Colonic mucosa (tissue), 4 donors: ENCODE data around the gene TNFSF12. TPM values are rescaled to one million over a fixed set of nuclear protein-coding genes. Genes with fewer than 3 reads are reported as not detected.

Experiments used
- DNase-seq: peaks from one replicate; pipeline ENCODE4 v3.0.0-alpha.2; 2020
- H3K27ac ChIP-seq: fragments of 200-600 bp; one replicate; pipeline ENCODE4 v1.8.0; 2021
- H3K27me3 ChIP-seq: fragments of 200-600 bp; one replicate; pipeline ENCODE4 v1.8.0; 2021
- H3K36me3 ChIP-seq: fragments of 200-600 bp; one replicate; pipeline ENCODE4 v1.8.0; 2021
- H3K4me1 ChIP-seq: fragments of 200-600 bp; one replicate; pipeline ENCODE4 v1.8.0; 2021; ENCODE audit warnings: mild to moderate bottlenecking
- H3K4me3 ChIP-seq: fragments of 200-600 bp; one replicate; pipeline ENCODE4 v1.8.0; 2021
- H3K9ac ChIP-seq, 2 donors: one replicate each; pipeline ENCODE4 v1.7.0; 2013; ENCODE audit warnings: control low read depth in 2 of 2, low read depth in 2 of 2, low read length in 2 of 2
- H3K9me3 ChIP-seq: fragments of 200-600 bp; one replicate; pipeline ENCODE4 v1.8.0; 2021
- CTCF ChIP-seq: fragments of 200-600 bp; IDR thresholded peaks from one replicate; pipeline ENCODE4 v1.8.0; 2022; ENCODE audit warnings: antibody characterized with exemption, mild to moderate bottlenecking
- intact Hi-C: fragments of 100-400 bp; cut with DNase I; formaldehyde crosslinking; loops from one replicate; pipeline ENCODE4 v1.14.1; 2022
- total RNA-seq, 2 donors: library from RNA; stranded (reverse); fragmentation: NEBNext Ultra II Directional in 1 of 2; extraction: Animal tissue kit (Norgen Biotek cat#: 25700) in 1 of 2; gene quantifications; one replicate each; pipeline ENCODE4 v1.2.1, GENCODE V29; 2021
- donor health status: healthy.
- donor health status: DM: no; HTN: no; CAD: no.
- donor health status: DM: no; HTN: no; CAD: no.

TNFSF12 gene
- total RNA-seq, 2 donors from 2014 or later, result 11.4 to 18.3 TPM

- H3K4me3 ChIP-seq, result no peak overlapping the region
Observed at GRCh38 chr17:7528842-7529241, 20.0 kb upstream of the TNFSF12 start.

GRCh38 chr17:7530023-7530900 lies 18.6 kb upstream of the TNFSF12 start:
- no peak overlapping the region for H3K27ac ChIP-seq
- H3K27me3 ChIP-seq, result no peaks in the 10 kb centered on the region
- H3K9ac ChIP-seq, result no peak overlapping the region
- no peak overlapping the region for H3K4me3 ChIP-seq
- DNase-seq, result no peak
- H3K9me3 ChIP-seq, result no peaks in the 10 kb centered on the region
- intact Hi-C loops, result no loop called here
- H3K36me3 ChIP-seq, result no peaks in the 10 kb centered on the region
- no peak for TF ChIP-seq CTCF
- H3K4me1 ChIP-seq, result no peaks in the 10 kb centered on the region

More at GRCh38 chr17:7528842-7529241, 20.0 kb upstream of the TNFSF12 start:
- Histone ChIP-seq H3K9ac (no peak overlapping the region), H3K27ac (no peak overlapping the region), H3K4me1 (no peaks in the 10 kb centered on the region), H3K36me3 (no peaks in the 10 kb centered on the region), H3K27me3 (no peaks in the 10 kb centered on the region), H3K9me3 (no peaks in the 10 kb centered on the region)
- TF ChIP-seq CTCF, result no peak
- intact Hi-C loops, result no loop called here
- no peak for DNase-seq

- intact Hi-C loops, result no loop called here
- Histone ChIP-seq H3K27ac (no peak overlapping the region), H3K9ac (no peak overlapping the region), H3K36me3 (no peaks in the 10 kb centered on the region), H3K27me3 (no peaks in the 10 kb centered on the region), H3K4me1 (no peaks in the 10 kb centered on the region), H3K4me3 (no peak overlapping the region), H3K9me3 (no peaks in the 10 kb centered on the region)
- no peak for TF ChIP-seq CTCF
- no peak for DNase-seq
Observed at GRCh38 chr17:7538050-7538449, 10.8 kb upstream of the TNFSF12 start.

GRCh38 chr17:7538891-7539545 lies 9.8 kb upstream of the TNFSF12 start:
- Histone ChIP-seq H3K4me1 (no peaks in the 10 kb centered on the region), H3K27ac (no peak overlapping the region), H3K4me3 (no peak overlapping the region), H3K9ac (no peak overlapping the region), H3K9me3 (no peaks in the 10 kb centered on the region), H3K36me3 (no peaks in the 10 kb centered on the region), H3K27me3 (no peaks in the 10 kb centered on the region)
- TF ChIP-seq CTCF, result no peak
- DNase-seq, result no peak
- intact Hi-C loops, result no loop called here

GRCh38 chr17:7541074-7541621 lies 7.7 kb upstream of the TNFSF12 start:
- Histone ChIP-seq H3K4me3 (no peak overlapping the region), H3K4me1 (no peaks in the 10 kb centered on the region), H3K36me3 (no peaks in the 10 kb centered on the region), H3K27me3 (no peaks in the 10 kb centered on the region), H3K9me3 (no peaks in the 10 kb centered on the region), H3K27ac (no peak overlapping the region), H3K9ac (no peak overlapping the region)
- intact Hi-C loops, result no loop called here
- no peak for TF ChIP-seq CTCF
- no peak for DNase-seq
